ENCODE data around the gene NTM. TPM values are rescaled to one million over a fixed set of nuclear protein-coding genes. Genes with fewer than 3 reads are reported as not detected.

Gene NTM
- total RNA-seq, 1 experiment from 2014 or later = 16.4 TPM

DNA sequence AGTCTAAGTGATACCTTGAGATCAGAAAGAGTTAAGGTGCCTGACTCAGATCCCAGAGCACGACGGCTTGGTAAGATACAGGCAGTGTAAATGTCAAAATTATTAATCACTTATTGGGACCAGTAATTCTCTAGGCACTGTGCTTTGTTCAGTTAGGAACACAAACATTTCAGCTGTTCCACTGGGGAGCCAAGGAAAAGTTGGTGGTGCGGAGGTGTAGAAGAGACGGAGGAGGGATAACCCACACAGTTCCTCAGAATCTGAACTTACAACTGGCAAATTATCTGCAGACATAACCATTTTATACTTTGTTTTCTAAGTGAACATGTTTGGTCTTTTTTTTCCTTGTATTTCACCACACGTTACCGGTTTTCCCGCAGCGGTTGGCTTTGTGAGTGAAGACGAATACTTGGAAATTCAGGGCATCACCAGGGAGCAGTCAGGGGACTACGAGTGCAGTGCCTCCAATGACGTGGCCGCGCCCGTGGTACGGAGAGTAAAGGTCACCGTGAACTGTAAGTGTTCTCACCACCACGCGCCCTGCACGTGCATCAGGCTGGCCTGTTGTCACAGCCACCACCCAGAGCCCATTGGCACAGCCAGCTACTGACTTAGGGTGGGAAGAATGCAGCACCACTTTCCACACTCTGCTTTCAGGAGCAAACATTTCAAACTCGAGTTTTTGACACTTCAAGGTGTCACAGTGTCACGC lies 937.0 kb downstream of the NTM start:
- no peak overlapping the region for H3K27ac Mint-ChIP-seq
- CTCF ChIA-PET = no interaction called here
- TF ChIP-seq, protein P1, sequence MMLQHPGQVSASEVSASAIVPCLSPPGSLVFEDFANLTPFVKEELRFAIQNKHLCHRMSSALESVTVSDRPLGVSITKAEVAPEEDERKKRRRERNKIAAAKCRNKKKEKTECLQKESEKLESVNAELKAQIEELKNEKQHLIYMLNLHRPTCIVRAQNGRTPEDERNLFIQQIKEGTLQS (CRISPR knock-in tag; conservative IDR thresholded peaks at IDR 0.05) = no peak
- no peak for TF ChIP-seq NFATC4 (CRISPR knock-in tag; IDR thresholded peaks at IDR 0.05)
- no peak for TF ChIP-seq JAZF1 (CRISPR knock-in tag; IDR thresholded peaks at IDR 0.05)
- TF ChIP-seq PRRX2 (CRISPR knock-in tag; IDR thresholded peaks at IDR 0.05) = no peak
- TF ChIP-seq ZNF416 (CRISPR knock-in tag; IDR thresholded peaks at IDR 0.05) = no peak
- TF ChIP-seq, protein P2, sequence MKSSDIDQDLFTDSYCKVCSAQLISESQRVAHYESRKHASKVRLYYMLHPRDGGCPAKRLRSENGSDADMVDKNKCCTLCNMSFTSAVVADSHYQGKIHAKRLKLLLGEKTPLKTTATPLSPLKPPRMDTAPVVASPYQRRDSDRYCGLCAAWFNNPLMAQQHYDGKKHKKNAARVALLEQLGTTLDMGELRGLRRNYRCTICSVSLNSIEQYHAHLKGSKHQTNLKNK (CRISPR knock-in tag; IDR thresholded peaks at IDR 0.05) = no peak
- TF ChIP-seq RELA (CRISPR knock-in tag; IDR thresholded peaks at IDR 0.05; ENCODE audit: borderline replicate concordance) = no peak
- TF ChIP-seq, protein P3, sequence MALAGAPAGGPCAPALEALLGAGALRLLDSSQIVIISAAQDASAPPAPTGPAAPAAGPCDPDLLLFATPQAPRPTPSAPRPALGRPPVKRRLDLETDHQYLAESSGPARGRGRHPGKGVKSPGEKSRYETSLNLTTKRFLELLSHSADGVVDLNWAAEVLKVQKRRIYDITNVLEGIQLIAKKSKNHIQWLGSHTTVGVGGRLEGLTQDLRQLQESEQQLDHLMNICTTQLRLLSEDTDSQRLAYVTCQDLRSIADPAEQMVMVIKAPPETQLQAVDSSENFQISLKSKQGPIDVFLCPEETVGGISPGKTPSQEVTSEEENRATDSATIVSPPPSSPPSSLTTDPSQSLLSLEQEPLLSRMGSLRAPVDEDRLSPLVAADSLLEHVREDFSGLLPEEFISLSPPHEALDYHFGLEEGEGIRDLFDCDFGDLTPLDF (CRISPR knock-in tag; IDR thresholded peaks at IDR 0.05) = no peak
- TF ChIP-seq, protein P4, sequence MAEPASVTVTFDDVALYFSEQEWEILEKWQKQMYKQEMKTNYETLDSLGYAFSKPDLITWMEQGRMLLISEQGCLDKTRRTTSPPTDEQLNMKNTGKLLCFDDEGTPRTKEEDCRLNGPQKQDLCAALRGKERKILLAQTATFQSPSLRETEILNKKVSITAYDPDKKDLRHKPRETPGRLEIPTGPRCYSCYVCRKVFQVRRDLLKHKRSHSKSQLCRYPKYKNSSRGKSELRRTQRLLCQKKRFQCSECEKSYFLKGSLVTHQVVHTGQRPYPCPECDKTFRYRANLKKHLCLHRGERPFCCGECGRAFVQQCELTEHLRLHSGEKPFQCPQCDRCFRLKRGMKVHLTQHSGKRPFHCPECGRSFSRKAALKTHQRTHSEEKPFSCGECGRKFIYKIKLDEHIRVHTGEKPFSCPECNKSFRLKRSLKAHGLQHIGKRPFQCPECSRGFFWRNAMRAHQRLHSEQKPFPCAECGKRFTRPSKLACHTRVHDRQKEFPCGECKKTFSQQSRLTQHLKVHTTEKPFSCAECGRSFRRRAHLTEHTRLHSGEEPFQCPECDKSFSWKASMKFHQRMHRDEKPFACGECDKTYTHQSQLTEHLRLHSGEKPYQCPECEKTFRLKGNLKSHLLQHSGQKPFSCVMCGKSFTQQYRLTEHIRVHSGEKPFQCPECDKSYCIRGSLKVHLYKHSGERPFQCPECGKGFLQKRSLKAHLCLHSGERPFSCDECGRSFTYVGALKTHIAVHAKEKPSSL (CRISPR knock-in tag; conservative IDR thresholded peaks at IDR 0.05) = no peak
- no peak for TF ChIP-seq MYBL2 (CRISPR knock-in tag; IDR thresholded peaks at IDR 0.05)
- no peak overlapping the region for H3K4me3 Mint-ChIP-seq
- H3K9me3 Mint-ChIP-seq = no peaks in the 10 kb centered on the region
- no peaks in the 10 kb centered on the region for H3K27me3 Mint-ChIP-seq (ENCODE audit: low read depth)
- DNase-seq (ENCODE audit: low spot score) (no peak), ATAC-seq (no peak)
- H3K4me1 Mint-ChIP-seq = no peaks in the 10 kb centered on the region
- POLR2A ChIA-PET = no interaction called here
- no peaks in the 10 kb centered on the region for H3K36me3 Mint-ChIP-seq

DNA sequence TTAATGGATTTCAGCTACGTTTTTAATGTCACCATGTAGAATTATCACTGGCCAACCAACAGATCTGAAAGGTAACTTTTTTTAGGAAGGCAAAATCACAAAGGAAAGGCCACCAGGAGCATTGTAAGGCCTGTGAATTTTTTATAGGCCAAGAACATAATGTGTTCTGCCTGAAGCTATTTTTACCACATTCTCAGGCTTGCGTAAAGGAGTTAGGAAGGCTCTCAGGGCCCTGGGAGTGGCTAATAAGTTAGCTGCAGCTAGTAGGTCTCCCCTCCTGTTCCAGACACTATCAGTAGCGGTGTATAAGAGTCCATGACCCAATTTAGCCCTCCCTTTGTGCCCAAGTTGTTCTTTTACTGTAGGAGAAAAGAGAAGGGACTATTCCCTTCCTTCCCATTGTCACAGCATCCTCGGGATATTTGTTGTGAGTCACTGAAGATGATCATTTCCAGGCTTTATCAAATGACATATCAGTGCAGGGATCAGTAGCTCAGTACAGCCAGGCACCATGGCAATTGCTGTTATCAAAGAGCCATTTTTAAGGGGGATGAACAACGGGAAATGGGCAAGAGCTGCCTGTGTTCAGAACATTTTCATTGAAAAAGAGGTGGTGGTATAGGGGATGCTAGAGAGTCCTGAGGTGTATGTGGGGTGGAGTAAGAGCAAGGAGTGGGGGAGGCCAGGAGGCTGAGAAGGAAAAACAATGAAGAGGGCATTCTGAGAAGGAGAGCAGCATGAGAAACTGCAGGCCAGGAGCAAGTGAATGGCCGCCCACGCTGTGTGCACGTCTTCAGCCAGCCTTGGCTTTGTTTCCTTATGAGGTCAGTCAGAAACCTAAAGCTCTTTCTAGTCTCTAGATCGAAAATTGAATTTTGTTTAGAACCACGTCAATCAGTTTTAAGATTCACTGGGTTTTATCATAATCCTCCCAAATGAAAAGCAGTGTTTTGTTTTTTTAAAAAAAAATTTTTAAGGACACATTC lies 940.3 kb downstream of the NTM start:
- H3K4me1 Mint-ChIP-seq = peaks cover 3% of the 10 kb centered on the region; the same call in 1 of the 2 replicates
- DNase-seq (ENCODE audit: low spot score) (no peak), ATAC-seq (no peak)
- H3K4me3 Mint-ChIP-seq = no peak overlapping the region
- no peaks in the 10 kb centered on the region for H3K36me3 Mint-ChIP-seq
- no peak overlapping the region for H3K27ac Mint-ChIP-seq
- H3K9me3 Mint-ChIP-seq = no peaks in the 10 kb centered on the region
- ChIA-PET POLR2A (no interaction called here), CTCF (interaction anchor here (1.5 to 5.5 kb wide), 3 partner anchors 10 to 184 kb away, joined by 3 to 70 read pairs (median 13); no protein-coding TSS in a partner anchor)
- no peaks in the 10 kb centered on the region for H3K27me3 Mint-ChIP-seq (ENCODE audit: low read depth)
- no peak for TF ChIP-seq JAZF1 (CRISPR knock-in tag; IDR thresholded peaks at IDR 0.05)
- TF ChIP-seq NFATC4 (CRISPR knock-in tag; IDR thresholded peaks at IDR 0.05) = no peak
- TF ChIP-seq, protein P5, sequence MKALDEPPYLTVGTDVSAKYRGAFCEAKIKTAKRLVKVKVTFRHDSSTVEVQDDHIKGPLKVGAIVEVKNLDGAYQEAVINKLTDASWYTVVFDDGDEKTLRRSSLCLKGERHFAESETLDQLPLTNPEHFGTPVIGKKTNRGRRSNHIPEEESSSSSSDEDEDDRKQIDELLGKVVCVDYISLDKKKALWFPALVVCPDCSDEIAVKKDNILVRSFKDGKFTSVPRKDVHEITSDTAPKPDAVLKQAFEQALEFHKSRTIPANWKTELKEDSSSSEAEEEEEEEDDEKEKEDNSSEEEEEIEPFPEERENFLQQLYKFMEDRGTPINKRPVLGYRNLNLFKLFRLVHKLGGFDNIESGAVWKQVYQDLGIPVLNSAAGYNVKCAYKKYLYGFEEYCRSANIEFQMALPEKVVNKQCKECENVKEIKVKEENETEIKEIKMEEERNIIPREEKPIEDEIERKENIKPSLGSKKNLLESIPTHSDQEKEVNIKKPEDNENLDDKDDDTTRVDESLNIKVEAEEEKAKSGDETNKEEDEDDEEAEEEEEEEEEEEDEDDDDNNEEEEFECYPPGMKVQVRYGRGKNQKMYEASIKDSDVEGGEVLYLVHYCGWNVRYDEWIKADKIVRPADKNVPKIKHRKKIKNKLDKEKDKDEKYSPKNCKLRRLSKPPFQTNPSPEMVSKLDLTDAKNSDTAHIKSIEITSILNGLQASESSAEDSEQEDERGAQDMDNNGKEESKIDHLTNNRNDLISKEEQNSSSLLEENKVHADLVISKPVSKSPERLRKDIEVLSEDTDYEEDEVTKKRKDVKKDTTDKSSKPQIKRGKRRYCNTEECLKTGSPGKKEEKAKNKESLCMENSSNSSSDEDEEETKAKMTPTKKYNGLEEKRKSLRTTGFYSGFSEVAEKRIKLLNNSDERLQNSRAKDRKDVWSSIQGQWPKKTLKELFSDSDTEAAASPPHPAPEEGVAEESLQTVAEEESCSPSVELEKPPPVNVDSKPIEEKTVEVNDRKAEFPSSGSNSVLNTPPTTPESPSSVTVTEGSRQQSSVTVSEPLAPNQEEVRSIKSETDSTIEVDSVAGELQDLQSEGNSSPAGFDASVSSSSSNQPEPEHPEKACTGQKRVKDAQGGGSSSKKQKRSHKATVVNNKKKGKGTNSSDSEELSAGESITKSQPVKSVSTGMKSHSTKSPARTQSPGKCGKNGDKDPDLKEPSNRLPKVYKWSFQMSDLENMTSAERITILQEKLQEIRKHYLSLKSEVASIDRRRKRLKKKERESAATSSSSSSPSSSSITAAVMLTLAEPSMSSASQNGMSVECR (CRISPR knock-in tag; IDR thresholded peaks at IDR 0.05; ENCODE audit: borderline replicate concordance) = no peak
- TF ChIP-seq, protein P6, sequence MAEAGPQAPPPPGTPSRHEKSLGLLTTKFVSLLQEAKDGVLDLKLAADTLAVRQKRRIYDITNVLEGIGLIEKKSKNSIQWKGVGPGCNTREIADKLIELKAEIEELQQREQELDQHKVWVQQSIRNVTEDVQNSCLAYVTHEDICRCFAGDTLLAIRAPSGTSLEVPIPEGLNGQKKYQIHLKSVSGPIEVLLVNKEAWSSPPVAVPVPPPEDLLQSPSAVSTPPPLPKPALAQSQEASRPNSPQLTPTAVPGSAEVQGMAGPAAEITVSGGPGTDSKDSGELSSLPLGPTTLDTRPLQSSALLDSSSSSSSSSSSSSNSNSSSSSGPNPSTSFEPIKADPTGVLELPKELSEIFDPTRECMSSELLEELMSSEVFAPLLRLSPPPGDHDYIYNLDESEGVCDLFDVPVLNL (CRISPR knock-in tag; IDR thresholded peaks at IDR 0.05; ENCODE audit: borderline replicate concordance, low read depth) = no peak
- TF ChIP-seq TP53 (CRISPR knock-in tag; IDR thresholded peaks at IDR 0.05) = no peak
- no peak for TF ChIP-seq MYBL2 (CRISPR knock-in tag; IDR thresholded peaks at IDR 0.05)
- no peak for TF ChIP-seq NFYB (CRISPR knock-in tag; conservative IDR thresholded peaks at IDR 0.05; ENCODE audit: low read depth)
- TF ChIP-seq ZBTB21 (CRISPR knock-in tag; IDR thresholded peaks at IDR 0.05; ENCODE audit: borderline replicate concordance) = no peak
- no peak for TF ChIP-seq RELA (CRISPR knock-in tag; IDR thresholded peaks at IDR 0.05; ENCODE audit: borderline replicate concordance)
- TF ChIP-seq CBFB (CRISPR knock-in tag; IDR thresholded peaks at IDR 0.05; ENCODE audit: low read depth) = no peak
- TF ChIP-seq, protein P7, sequence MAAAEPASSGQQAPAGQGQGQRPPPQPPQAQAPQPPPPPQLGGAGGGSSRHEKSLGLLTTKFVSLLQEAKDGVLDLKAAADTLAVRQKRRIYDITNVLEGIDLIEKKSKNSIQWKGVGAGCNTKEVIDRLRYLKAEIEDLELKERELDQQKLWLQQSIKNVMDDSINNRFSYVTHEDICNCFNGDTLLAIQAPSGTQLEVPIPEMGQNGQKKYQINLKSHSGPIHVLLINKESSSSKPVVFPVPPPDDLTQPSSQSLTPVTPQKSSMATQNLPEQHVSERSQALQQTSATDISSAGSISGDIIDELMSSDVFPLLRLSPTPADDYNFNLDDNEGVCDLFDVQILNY (CRISPR knock-in tag; IDR thresholded peaks at IDR 0.05) = no peak
- TF ChIP-seq ZNF416 (CRISPR knock-in tag; IDR thresholded peaks at IDR 0.05) = no peak
- no peak for TF ChIP-seq SP1 (CRISPR knock-in tag; conservative IDR thresholded peaks at IDR 0.05)
- TF ChIP-seq, protein P8, sequence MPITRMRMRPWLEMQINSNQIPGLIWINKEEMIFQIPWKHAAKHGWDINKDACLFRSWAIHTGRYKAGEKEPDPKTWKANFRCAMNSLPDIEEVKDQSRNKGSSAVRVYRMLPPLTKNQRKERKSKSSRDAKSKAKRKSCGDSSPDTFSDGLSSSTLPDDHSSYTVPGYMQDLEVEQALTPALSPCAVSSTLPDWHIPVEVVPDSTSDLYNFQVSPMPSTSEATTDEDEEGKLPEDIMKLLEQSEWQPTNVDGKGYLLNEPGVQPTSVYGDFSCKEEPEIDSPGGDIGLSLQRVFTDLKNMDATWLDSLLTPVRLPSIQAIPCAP (CRISPR knock-in tag; IDR thresholded peaks at IDR 0.05) = no peak
